Measurements from ENCODE around the gene SMIM45.

Gene SMIM45

GRCh38 chr22:41951898-41952474 is at the start of gene SMIM45:
TSS of gene SMIM45 (plus strand) at chr22:41952150.
- no peak for DNase-seq

DNA sequence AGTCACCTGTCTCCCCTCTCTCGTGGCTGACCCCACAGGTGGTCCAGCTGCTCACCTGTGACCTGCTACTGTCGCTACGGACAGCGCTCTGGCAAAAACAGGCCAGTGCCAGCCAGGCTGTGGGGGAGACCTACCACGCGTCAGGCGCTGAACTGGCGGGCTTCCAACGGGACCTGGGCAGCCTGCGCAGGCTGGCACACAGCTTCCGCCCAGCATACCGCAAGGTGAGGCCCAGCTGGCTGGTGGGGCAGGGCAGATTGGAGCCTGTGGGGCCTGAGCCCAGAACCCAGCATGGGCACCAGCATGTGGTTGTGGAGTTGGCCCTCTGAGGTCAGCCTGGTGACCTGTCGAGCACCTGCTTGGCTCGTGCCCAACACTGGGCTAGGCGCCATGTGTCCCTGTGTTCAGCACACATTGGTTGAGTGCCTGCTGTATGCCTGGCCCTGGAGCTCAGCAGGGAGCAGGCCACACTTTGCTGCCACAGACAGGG is 49.0 kb upstream of the SMIM45 start:
- DNase-seq: no peak

GRCh38 chr22:41904450-41905410 is 47.2 kb upstream of the SMIM45 start:
- no peak for DNase-seq

DNA sequence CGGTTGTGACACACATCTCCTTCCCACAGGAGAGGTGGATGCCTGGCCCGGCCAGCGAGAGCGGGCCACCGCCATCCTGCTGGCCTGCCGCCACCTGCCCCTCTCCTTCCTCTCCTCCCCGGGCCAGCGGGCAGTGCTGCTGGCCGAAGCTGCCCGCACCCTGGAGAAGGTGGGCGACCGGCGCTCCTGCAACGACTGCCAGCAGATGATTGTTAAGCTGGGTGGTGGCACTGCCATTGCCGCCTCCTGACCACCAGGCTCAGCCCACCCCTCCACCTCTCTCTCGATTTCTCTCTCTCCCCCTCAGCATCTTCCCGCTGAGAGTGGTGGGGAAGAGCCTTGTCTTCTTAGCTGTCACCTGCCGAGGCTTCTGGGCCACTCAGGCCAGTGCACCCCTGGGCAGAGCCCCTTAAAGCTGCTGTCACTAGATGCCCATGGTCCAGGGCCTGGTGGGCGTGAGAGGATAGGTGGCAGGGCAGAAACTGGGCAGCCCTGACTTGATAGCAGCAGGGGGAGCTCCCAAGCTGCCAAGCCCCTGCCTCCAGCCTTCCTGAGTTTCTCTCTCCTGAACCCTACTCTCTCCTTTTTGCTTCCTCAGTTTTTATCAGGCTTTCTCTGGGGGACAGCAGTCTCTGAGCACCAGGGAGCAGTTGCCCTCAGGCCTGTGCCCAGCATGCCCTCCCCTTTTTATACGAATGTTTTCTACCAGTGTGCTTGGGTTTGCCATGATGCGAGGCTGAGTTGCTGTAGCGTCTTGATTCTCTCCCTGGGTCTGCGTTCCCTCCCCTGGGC is 46.3 kb upstream of the SMIM45 start:
- DNase-seq: no peak

- no peak for DNase-seq
Observed at GRCh38 chr22:41906822-41907221, 45.1 kb upstream of the SMIM45 start.

DNA sequence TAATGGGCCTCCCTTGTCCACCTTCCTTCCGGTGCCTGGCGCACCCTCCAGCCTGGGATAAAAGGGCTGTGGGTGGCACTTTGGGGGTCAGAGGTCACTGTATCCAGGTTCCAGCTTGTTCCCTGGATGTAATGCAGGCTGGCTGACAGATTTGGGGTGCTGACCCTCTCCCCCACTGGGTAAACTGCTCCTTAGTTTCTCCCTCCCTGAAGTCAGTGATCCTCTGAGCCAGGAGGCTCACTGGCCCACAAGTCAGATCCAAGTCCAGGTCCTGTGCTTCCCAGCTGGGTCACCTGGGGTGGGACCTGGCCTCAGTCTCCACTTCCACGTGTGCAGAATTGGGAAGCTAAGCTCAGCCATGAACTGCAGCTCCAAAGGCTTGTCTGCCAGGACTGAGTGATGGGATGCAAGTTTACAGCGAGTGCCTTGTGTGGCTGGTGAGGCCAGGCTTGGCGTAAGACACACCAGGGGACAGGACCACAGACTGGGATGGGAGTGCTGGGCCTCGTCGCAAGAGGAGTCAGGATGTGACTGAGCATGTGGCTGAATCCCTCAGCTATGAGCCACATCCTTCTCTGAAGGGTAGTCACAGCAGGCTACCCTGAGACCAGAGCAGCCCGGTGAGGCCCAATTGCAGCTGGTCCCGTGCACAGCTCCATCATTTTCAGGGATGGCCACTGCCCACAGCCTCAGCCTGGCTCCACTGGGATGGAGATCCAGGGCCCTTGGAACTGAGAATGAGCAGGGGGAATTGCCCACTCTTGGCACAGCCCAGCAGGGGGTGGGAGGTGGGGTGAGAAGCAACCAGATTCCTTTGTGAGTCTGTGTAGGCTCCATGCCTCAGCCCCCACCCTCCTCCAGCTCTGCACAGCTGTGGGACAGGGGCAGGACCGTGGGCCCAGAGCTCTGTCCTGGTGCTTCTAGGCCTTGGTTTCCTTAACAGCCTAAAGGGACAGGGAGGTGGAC is 44.2 kb upstream of the SMIM45 start:
- no peak for DNase-seq

- no peak for DNase-seq
Observed at GRCh38 chr22:41908411-41909309, 43.3 kb upstream of the SMIM45 start.

GRCh38 chr22:41909310-41910049 is 42.5 kb upstream of the SMIM45 start:
- DNase-seq: no peak

DNA sequence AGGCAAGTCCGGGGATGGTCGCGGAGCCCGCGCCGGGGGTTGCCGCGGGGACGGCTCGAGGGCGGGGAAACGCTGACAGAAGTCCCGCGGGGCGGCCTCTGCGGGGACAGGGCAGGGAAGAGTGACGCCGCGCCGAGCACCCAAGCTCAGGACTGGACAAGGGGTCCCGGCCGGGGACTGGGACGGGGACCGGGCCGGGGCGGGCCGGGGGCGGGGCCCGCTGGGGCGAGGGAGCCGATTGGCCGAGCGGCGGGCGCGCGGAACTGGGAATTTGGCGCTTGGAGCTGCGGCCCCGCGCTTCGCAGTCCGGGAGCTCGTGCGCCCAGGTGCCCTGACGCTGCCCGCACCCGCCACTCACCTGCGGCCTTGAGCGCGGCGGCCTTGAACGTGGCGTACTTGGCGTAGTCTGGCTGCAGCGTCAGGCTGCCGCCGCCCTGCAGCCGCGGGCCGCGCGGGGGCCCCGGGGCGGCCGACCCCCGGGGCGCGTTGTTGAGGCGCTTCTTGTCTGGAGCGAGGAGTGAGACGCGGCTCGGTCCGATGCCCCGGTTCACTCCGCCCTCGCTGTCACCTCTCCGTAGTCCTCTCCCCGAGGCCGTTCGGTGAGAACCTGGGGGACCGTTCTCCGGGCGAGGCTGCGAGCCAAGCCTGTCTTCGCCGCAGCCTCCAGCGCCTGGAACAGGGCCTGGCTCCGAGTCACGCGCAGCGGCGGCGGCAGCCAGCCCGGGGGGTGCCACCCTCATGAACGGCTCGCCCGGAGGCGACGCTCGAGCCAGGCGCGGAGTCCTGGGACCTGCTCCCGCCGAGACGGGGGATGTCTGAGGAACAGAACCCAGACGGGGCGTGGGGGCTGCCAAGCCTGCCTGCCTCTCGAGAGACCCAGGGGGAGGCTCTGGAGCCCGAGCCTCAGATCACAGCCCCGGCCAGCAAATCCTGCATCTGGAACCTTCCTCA is 41.6 kb upstream of the SMIM45 start:
- no peak for DNase-seq

DNA sequence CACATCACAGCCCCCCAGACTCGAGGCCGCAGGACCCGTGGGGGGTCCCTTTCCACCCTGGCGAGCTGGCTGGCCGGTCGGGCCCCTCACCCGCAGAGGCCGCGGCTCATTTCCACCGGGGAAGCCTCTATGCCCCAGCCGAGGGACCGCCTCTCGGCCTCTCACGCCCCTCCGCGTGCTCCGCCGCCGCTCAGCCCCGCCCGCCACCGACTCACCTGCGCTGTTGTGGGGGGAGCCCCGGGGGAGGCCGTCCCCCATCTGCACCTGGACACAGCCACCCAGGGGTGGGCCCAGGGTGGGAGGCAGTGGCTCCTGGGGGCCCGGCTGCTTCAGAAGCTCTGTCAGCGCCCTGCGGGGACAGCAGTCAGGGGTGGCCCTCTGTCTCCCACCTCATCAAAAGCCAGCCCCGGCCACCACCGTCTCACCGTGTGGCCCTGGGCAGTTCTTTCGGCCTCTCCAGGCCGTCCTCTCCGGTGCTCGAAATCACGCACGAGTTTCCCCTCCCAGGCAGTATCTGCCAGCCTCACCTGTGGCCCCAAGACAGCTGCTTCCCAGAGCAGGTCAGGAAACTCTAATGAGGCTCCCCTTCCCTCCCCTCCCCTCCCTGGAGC is 40.8 kb upstream of the SMIM45 start:
- no peak for DNase-seq

DNA sequence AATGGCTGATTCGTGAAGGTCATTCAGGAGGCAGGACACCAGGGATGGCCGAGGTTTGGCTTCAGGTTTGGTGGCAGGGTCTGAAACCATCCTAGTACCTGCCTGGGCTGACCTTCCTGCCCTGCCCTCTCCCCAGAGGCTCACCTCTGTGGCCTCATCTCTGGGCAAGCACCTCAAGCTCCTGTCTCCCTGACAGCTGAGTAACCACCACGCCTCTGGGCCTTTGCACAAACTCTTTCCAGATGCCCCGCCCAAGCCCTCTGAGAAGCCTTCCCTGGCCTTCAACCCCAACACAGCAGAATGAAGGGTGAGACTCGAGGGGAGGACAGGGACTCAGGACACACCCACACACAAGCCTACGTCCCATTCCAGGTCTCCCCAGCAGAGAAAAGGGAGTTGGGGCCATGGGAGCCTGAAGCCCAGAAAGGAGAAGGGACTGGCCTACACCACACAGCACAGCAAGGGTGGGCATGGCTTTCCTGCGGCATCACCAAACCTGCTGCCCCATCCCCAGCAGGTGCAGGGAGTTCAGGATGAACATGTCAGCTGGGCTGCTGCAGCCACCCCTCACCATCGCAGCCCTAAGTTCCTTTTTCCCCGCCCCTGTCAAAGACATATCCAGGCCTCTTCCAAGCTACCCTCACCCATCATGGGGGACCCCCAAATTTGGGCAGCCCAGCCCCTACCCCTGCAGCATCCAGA is 39.5 kb upstream of the SMIM45 start:
- DNase-seq: no peak

DNA sequence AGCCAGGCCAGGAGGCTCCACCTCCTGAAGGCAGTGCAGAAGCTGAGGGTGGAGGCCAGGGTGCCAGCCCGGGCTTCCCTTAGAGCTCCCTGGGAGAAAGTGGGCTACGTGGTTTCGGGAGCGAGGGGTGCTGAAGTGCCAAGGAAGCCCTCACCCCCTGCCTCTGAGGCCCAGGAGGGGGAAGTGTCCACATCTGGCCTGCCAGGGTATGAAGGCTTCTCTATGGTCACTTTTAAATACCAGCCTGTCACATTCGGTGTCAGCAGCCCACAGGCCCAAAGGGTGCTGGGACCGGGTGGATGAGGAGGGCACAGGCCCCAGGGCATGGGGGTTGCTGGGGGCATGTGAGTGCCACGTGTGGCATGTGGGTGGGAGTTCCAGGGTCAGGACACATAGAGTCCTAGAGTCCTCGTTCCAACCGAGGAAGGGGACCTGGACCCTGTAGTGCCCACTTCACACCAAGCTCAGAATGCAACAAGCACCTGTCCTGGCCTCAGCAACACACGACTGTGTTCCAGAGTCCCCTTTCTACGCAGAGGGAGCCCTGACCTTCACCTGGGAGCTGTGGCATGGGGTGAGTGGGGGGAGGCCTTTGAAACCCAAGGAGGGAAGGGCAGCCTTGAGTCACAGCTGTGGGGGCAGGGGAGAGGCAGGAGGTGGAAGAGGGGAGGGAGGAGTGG is 38.8 kb upstream of the SMIM45 start:
- no peak for DNase-seq

DNA sequence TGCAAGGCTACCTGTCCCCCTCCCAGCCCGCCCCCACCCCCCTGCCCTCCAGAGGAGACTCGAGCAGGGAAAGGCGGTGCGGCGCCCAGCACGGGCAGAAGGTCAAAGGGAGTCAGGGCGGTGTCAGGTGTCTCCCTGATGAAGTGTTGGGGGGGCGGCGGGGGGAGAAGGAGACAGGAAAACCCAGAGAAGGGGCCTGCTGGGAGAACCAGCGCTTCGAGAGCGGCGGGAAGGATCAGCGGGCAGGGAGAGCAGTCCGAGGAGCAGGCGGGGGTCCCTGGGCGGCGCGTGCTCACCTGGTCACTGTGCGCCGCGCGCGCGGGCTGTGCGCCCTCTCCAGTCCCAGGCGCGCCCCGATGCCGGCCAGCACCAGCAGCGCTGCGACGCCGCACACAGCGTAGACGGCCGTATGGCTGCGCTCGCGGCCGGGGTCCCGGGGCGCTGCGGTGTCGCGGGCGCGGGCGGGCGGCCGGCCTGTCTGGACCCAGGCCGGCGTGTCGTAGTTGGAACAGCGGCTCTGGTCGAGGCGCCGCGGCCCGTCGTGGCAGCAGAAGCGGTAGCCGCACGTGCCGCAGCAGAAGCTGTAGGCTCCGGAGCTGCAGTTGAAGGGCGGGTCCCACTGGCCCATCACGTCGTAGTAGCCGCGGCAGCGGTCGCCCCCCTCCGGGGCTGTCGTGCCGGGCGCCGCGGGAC is 38.0 kb upstream of the SMIM45 start:
- DNase-seq: no peak

- no peak for DNase-seq
Observed at GRCh38 chr22:41914611-41915034, 37.3 kb upstream of the SMIM45 start.

DNA sequence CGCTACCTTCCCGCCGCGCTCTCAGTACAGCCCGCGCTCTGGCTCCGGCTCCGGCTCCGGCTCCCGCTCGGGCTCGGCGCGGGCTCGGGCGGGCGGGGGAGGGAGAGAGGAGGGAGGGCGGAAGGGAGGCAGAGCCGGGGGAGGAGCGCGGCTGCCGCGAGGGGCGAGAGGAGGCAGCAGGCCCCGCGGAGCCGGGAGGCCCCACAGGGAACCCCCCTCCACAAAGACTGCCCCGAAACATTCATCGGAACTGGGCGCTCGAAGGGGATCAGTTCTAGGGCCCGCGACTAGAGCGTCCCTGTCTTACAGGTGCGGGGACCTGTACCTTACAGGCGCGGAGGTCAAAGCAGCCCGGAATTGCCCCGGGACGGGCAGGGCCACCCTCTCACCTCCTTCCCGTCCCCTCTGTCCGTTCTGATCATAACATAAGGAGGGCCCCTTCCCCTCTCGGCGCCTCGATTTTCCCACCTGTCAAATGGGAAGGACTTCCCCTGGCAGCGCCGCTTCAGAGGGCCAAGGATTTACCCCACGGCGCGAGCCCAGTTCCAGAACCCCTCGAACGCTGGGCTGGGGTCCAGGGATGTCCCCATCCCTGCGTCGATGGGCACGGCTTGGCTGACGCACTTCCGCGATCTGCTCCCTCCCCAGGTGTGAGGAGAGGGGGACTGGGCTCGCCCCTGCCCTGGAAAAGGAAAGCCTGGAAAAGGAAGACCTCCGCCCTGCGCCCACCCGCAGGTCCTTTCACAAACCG is 36.7 kb upstream of the SMIM45 start, which contains the start of gene SHISA8:
Gene SHISA8 (minus strand): TSS at position 40 of the 751 bp plus-strand sequence. CDS start 407 bp downstream, outside the sequence.
- DNase-seq: no peak

Data from SHP77 treated with DMSO at 0.1 percent for 48 hours (cell line).